ENCODE measurements around the gene RPL19.
"Not testable (repeated sequence)": the region's sequence is repeated elsewhere in the genome, so short reads cannot be mapped to it uniquely, and the experiment has no call there.

RPL19 gene

DNA sequence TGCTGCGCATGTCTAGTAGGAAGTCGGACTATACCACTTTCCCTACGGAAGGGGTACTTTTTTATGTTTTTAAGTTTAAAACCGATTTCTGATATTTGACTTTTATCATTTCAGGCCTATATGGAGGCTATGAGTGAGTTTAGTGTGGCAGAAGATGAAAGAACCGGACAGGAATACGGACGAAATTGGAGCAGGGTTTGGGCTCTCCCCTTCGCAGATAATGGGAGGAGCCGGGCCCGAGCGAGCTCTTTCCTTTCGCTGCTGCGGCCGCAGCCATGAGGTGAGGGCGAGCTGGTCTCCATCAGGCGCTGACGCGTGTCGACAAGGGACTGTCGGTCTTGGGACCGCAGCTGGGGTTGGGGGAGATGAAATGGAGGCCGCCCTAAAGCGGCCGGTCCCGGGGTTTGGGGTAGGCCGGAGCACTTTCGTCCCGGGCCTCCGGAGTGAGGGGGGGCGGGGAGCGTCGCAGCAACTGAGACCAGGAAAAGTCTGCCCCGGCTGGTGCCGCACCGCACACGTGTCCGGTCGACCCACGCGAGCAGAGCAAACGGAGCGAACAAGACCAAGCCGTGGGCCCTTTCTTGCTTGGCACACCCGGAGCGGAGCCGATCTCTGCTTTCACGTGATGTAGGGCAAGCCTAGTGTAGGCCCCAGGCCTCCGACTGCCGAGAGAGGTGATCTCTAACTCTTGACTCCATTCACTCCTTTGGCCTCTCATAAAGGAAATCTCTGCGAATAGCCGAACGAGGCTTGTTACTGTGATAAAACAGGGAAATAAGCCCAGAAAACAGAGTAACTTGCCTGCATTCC lies at the start of gene RPL19:
TSS of gene RPL19 (plus strand) at position 214 of the 810 bp plus-strand sequence. CDS start at position 276, 62 bp downstream.
- peak; percentile 92 for DNase-seq

DNA sequence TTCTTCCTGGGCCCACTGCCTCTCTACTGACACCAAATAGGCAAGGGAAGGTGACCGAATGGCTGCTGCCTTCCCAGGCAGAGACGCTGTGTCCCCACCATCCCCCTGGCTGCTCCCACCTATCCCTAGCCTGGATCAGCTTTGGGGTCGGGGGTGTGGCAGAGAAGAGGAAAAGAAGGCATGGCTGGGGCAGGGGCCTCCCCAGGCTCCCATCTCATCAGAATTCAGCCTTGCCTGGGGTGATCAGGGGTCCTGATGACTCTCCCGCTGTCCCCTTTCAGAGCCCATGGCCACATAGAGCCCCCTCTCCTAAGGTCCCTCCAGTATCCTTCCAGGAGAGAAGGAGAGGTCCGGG lies 49.3 kb upstream of the RPL19 start:
- DNase-seq: no peak

DNA sequence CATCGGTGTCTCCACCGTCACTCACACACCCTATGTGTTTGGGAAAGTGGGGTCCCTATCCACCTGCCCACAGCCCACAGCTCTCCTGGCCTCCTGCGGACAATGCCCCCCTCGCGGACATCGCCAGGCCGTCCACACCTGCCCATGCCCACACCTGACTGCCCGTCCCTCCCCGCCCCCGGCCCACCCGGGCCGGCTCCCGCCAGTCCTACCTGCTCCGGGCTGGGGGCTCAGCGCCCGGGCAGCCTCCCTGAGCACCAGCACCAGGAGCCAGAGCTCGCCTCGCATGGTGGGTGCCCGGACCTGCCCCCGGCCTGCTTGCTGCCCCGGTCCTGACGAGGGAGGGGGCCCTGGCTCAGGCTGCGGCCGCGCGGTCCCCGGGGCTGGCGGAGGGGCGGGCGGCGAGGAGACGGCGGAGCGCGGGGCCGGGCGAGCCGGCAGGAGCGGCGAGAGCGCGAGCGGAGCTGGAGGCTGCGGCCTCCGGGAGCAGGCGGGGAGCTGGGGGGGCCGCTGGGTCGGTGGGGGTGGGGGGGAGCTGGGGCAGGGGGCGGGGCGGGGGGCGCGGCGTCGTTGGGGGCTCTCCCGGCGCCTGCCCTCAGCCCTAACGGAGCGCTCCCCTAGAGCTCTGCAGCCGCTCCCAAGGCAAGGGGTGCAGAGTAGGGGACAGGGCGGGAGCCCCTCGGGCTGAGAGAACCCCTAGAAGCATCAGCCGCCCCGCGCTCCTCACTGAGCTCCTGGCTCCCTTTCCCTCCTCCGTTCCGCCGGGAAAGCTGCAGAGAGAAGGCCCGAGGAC lies 48.7 kb upstream of the RPL19 start, which contains the start of gene PLXDC1:
TSS of gene PLXDC1 (minus strand) at position 488 of the 793 bp plus-strand sequence. CDS start at position 288, 200 bp downstream.
- DNase-seq: no peak

DNA sequence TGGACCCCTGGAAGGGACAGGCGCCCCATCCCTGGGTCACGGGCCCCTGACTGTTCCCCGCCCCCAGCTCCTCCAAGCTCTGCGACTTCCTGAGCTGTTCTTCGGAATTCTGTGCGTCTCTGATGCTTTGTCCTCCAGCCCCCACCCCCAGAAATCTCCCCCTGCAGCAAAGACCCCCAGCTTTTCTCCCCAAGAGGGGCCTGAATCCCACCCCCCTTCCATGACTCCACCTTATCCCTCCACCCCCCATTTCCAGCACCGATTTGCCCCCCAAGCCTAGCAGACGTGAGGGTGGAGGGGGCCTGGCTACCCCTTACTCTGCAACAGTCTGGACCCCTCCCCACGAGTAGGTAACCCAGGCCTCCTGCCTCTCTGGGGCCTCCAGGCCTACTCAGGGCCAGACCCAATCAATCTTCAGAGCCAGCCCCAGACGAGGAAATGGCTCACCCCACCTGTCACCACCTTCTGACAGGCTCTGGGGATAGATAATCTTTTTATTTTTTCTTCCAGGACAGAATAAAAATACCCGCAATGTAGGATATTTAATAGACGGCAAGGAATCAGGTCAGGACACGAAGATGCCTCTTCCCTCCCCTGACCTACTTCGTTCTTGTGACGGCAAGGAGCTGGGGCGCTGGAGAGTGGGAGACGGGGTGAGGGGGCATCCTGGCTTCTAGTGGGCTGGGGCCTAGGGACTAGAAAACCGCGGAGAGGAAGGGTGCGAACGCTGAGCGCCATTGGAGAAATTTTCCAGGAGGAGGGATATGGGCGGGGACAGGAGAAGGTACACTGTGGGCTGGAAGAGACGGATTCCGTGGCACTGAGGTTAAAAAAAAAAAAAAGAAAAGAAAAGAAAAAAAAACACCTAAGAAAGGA lies 47.9 kb upstream of the RPL19 start:
- peak; percentile 69 for DNase-seq

DNA sequence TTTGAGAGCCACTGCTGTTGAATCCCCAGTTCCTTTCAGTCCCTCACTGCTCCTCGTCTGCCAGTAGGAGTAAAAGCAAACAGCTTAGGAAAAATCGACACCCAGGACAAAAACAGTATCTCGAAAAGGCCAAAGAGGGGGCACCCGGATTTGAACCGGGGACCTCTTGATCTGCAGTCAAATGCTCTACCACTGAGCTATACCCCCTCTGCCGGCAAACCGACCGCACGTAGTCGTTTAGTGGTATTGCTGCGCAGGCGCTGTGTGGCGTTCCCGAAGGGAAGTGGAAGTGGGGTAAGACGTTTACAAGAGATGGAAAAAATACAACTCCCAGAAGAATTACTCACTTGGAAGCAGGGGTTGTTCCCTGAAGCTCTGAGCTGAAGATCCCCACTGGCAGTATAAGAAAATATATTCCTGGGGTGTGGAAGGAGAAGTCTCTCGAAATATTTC lies 46.5 kb upstream of the RPL19 start:
- peak; percentile 97 for DNase-seq

DNA sequence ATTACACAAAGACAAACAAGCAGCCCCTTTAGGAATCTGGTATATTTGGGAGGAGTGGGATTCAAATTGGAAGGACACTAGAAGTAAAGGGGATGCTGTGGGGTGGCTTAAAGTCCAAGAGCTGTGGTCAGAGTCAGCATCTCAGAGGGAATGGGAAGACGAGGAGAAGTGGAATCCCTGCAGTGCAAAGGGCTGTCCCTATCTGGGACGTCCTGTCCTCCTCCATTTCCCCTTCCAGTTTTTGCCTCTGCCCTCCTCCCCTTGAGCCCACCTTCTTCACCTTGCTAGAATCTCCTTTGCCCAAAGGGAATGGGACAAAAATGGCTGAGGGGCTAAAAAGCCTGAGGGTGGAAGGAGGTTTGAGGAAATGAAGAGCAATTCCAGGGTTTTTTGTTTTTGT lies 44.4 kb upstream of the RPL19 start:
- no peak for DNase-seq

DNA sequence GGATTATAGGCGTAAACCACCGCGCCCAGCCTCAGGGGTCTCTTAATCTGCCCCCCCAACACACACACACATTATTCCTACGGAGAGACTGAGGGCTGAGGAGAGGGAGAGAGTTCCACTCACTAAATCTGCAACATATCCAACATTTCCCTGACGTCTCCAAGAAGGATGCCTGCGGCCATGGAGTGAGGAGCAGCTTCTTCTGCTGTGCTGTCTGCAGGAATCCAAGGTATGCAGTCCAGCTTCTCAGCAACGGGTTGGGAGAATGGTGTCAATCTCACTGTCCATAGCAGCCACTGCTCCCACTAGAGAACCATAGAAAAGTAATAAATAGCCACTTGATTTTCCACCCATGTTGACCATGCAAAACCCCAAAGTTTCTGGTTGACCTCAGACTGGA lies 43.6 kb upstream of the RPL19 start:
- DNase-seq: no peak

DNA sequence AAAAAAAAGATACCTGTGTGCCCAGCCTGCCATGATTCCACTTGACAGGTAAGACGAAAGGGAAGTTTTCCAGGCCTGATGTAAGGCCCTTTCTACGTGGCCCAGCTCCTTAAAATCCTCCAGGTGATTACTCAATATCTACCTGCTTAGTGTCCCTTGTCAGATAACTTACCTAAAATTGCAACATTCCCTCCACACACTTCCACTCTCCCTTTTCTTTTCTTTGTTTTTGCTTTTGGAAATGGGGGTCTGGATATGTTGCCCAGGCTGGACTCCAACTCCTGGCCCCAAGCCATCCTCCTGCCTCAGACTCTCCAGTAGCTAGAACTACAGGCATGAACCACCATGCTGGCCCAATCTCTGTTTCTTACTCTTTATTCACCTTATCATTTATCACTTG lies 41.5 kb upstream of the RPL19 start:
- DNase-seq: no peak

DNA sequence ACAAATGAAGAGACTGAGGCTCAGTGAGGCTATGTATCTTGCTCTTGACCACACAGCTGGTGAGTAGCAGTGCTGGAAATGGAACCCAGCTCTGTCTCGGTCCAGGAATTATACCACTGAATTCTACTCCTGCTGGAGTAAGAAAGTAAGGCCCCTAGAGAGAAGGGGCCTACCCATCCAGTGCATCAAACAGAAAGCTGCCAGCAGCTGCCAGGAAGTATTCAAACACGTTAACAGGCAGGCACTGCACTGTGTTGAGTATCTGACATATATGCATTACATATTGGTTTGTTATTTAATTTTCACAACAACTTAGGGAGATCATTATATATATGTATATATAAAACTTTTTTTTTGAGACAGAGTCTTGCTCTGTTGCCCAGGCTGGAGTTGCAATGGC lies 38.1 kb upstream of the RPL19 start:
- DNase-seq: no peak

DNA sequence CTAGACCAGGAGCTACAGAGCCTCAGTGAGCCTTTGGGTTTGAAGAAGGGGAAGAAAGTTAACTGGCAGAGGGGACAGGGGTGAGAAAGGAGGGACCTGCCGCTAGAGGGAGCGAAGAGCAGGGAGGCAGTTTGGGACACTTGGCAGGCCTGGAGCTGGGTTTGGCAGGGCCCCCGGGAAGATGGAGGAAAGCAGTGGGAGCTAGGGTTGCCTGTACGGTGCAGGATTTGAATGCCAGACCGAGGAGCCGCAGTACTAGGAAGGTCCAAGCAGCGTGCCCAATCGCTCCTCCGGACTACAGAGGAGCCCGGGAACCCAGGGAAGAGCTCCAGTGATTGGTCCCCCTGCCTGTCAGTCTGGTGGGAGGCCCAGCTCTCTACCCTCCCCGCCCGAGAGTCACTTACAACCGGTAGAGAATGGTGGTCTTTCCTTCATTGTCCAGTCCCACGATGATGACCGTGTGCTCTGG lies 35.4 kb upstream of the RPL19 start:
- DNase-seq: peak; percentile 89

DNA sequence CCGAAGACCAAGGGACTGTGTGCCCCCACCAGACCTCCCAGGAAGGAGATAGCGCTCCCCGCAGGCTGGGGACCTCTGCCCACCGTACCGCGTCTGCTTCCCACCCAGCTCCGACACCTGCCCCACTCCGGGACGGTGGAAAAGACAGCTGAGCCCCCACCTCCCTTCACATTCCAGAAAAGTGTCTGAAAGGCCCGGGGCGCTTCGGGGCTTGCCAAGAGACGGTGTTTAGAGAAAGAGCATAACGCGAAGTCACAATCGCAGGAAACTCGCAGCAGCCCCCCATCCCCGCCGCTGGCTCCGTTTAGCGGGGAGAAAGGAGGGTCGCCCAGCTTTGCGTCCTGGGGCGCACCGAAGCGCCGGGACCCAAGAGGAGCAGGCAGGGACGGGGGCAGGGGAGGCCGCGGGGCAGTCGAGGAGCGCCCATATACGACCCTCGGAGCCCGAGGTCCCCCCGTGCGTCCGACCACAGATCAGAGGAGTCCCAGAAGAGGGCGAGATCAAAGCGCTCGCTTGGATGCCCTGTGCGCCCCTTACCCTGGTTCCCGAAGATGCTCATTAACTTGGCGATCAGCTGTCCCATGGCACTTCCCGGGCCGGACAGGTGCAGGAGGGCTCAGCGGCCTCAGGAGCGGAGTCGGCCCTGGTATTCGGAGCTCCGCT lies 34.8 kb upstream of the RPL19 start:
- DNase-seq: no peak

DNA sequence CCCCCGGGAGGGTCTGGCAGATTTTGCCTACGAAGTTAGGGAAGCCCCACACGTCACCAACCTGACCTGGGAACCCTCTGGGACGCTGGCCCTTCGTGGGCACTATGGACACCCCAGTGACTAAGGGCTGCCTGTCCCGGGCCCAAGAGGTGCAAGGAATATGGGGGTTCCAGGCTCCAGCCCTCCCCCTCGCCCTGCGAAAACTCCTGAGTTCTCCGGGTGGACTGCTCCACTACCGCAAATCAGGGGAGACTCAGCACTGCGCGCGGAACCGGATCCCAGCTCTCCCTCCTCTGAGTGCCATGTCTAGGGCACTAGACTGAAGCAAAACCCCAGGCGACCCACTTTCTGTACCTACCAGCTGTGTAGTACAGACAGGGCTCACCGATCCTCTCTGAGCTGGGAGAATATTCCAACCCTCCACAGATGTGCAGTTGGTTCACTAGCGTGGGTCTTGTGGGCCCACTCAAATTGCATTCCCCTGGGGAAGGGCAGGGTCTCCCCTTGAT lies 34.2 kb upstream of the RPL19 start, which contains the start of gene ARL5C:
TSS of gene ARL5C (minus strand) at position 321 of the 509 bp plus-strand sequence. CDS start 401 bp downstream, outside the sequence.
- DNase-seq: no peak

DNA sequence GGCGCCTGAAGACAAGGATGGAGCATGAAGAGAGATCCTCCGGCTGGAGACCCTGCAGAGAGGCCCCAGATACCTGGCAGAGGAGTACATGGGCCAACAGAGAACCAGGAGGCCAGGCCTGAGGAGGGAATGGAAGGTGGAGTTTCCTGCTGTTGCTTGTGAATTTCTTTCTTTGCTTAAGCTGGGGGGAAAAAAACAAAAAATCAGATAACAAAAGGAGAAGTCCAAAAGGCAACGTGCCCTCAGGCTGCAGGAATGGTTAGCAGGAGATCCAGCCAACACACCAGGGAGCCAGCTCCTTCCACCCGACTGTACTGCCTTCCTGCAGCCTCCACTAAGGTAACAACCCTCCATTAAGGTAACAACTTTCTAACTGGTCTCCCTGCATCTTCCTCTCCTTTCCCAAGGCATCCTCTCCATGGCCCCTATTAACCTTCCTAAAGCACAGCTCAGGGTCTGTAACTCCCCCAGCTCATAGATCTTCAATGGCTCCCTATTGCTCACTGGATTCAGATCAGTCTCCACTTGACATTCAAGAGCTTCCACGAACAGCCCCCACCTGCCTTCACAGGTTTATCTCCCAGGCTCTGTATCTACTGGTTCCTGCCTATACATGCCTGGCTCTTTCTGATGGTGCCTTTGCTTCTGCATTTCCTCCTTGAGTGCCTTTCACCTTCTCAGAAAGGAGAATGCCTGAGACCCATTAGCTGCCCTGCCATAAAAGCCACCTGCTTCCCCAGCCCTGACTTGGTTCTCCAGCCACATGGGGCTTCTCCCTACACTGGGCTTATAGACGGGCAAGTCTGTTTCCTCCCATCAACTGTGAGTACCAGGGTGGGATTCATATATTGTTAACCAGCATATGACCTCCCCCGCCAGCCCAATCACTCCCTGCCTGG lies 33.4 kb upstream of the RPL19 start:
- no peak for DNase-seq

DNA sequence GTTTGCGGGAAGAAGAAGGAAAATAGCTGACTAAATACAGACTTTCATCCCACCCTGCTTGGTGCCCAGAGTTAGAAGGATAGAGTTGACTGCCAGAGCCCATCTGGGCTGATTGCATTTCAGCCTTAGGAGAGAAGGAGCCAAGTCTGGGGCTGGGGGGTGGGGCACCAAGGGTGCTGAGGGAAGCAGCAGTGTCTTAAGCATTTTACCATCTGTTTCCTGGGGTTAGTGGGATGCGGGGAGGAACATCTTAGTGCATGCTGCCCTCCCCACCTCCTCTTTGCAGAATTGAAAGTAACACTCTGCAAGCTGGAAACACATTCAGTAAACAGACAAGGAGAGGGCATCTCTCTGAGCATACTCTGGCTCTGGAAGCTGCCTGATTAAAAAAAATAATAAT lies 32.6 kb upstream of the RPL19 start:
- no peak for DNase-seq

DNA sequence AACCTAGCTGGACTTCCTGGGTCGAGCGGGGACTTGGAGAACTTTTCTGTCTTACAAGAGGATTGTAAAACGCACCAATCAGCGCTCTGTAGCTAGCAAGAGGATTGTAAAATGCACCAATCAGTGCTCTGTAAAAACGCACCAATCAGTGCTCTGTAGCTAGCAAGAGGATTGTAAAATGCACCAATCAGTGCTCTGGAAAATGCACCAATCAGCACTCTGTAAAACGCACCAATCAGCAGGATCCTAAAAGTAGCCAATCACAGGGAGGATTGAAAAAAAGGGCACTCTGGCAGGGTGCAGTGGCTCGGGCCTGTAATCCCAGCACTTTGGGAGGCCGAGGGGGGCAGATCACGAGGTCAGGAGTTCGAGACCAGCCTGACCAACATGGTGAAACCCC lies 31.6 kb upstream of the RPL19 start:
- not testable (repeated sequence) for DNase-seq

DNA sequence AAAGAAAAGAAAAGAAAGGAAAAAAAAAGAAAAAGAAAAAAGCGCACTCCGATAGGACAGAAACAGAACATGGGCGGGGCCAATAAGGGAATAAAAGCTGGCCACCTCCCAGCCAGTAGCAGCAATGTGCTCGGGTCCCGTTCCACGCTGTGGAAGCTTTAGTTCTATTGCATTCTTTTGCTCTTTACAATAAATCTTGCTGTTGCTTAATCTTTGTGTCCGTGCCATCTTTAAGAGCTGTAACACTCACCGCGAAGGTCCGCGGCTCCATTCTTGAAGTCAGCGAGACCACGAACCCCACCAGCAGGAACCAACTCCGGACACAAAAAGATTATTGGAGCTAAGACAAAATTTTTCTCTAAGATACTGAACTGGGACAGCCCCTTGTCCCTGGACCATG lies 31.0 kb upstream of the RPL19 start:
- no peak for DNase-seq

DNA sequence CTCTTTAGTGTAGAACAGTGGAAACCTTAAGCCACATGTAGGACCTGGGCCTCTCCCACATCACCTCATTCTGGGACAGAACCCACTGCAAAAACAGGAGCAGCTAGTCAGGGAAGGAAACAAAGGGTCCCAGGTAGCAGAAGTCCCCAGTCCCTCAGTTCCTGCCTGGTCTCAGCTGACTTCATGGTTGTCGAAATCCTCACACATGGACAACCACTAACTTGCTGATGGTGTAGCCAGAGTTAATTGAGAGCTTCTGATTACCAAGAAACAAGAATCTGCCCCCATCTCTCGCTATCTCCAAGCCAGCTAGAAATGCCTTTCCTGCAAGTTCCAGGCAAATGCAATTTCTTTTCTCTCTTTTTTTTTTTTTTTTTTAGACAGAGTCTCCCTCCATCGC lies 30.6 kb upstream of the RPL19 start:
- no peak for DNase-seq

DNA sequence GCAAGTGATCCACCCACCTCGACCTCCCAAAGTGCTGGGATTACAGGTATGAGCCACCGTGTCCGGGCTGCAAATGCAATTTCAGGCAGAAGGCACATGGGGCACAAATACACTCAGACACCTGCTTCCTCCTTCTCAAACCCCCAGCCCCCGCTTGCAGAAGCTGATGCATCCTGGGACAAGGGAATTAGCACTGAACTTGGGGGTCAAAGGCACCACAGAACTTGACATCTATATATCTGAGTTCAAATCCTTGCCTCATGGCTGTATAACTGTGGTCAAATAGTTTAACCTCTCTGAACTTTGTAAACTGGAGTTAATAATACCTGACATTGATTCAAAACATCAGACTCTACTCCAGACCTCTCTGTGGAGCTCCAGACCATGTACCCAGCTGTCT lies 30.0 kb upstream of the RPL19 start:
- no peak for DNase-seq

DNA sequence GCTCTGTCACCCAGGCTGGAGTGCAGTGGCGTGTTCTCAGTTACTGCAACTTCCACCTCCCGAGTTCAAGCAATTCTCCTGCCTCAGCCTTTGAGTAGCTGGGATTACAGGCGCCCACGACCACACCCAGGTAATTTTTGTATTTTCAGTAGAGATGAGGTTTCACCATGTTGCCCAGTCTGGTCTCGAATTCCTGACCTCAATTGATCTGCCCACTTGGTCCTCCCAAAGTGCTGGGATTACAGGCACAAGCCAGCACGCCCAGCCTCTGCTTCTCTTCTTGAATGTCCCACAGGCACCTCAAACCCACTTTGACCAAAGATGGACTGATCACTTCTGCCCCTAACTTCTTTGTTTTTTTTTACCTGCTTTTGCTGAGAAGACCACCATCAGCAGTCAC lies 29.5 kb upstream of the RPL19 start:
- no peak for DNase-seq

DNA sequence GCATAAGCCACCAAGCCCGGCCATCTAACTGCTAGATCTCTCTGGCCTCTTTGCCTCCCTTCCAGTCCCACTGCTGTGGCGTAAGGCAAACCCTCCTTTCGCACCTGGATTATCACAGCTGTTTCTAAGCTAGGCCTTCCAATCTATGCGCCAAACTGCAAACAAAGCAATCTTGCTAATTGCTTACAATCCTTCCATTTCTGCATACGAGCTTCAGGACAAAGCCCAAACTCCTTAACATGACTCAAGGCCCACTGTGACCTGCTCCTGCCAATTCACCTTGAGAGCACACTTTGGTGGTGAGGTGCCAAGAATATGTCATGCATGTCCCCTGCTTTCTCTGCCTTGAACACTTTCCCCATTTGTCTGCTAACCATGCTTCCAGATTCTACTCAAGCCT lies 28.1 kb upstream of the RPL19 start:
- no peak for DNase-seq

DNA sequence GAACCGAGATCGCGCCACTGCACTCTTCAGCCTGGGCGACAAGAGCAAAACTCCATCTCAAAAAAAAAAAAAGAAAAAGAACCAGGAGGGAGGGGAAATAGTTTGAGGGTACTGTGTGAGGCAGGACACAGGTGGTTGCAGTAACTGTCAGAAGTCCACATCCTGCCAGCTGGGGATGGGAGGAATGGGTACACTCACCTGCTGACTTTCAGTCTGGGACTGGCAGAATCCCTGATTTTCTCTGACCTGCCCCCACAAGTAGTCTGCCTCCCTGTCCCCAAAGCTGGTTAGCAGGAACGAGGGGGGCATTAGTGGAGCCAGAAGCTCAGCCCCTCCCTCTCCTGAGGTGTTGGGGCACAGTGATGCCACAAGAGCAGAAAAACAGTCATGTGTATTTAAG lies 27.0 kb upstream of the RPL19 start:
- DNase-seq: no peak

All from activated effector memory CD4-positive, alpha-beta T cell treated with anti-CD3 and anti-CD28 coated beads, Interleukin-2, amount 50 U/mL, for 16 hours (primary cell).